Stomach smooth muscle (tissue), 2 donors: Measurements from ENCODE around the gene ADAMTS12.

Source experiments
- H3K27ac ChIP-seq: one replicate; pipeline ENCODE4 v1.7.0; 2013; ENCODE audit warnings: mild to moderate bottlenecking, low read length, inconsistent platforms
- H3K27me3 ChIP-seq, 2 donors: one replicate each; pipeline ENCODE4 v1.7.0; 2013; ENCODE audit warnings: low read length in 2 of 2; ENCODE audit not compliant: insufficient read depth in 2 of 2, control insufficient read depth in 1 of 2
- H3K36me3 ChIP-seq, 2 donors: one replicate each; pipeline ENCODE4 v1.7.0; 2013; ENCODE audit warnings: low read length in 2 of 2; ENCODE audit not compliant: control insufficient read depth in 2 of 2, insufficient read depth in 2 of 2
- H3K4me1 ChIP-seq: one replicate; pipeline ENCODE4 v1.7.0; 2013; ENCODE audit warnings: low read length; ENCODE audit not compliant: control insufficient read depth, insufficient read depth
- H3K4me3 ChIP-seq, 2 donors: one replicate each; pipeline ENCODE4 v1.7.0; 2013; ENCODE audit warnings: low read length in 2 of 2
- H3K9ac ChIP-seq, 2 donors: one replicate each; pipeline ENCODE4 v1.7.0; 2013; ENCODE audit warnings: low read length in 2 of 2, mild to moderate bottlenecking in 1 of 2
- H3K9me3 ChIP-seq, 2 donors: one replicate each; pipeline ENCODE4 v1.7.0; 2013; ENCODE audit warnings: low read length in 2 of 2; ENCODE audit not compliant: control insufficient read depth in 2 of 2
- donor health status: healthy.
- donor health status: Pancreatic carcinoma.

Gene ADAMTS12

GRCh38 chr5:33631786-33632185 lies 260.0 kb downstream of the ADAMTS12 start:
- Histone ChIP-seq H3K9me3 (no peaks in the 10 kb centered on the region), H3K27me3 (no peaks in the 10 kb centered on the region), H3K9ac (no peak overlapping the region), H3K4me1 (no peaks in the 10 kb centered on the region), H3K27ac (no peak overlapping the region), H3K36me3 (peaks cover 5 to 12% of the 10 kb centered on the region in 2 donors), H3K4me3 (no peak overlapping the region)

GRCh38 chr5:33631139-33631538 lies 260.7 kb downstream of the ADAMTS12 start:
- Histone ChIP-seq H3K9ac (no peak overlapping the region), H3K27me3 (no peaks in the 10 kb centered on the region), H3K27ac (no peak overlapping the region), H3K36me3 (peaks cover 8 to 12% of the 10 kb centered on the region in 2 donors), H3K4me3 (no peak overlapping the region), H3K4me1 (no peaks in the 10 kb centered on the region), H3K9me3 (no peaks in the 10 kb centered on the region)

DNA sequence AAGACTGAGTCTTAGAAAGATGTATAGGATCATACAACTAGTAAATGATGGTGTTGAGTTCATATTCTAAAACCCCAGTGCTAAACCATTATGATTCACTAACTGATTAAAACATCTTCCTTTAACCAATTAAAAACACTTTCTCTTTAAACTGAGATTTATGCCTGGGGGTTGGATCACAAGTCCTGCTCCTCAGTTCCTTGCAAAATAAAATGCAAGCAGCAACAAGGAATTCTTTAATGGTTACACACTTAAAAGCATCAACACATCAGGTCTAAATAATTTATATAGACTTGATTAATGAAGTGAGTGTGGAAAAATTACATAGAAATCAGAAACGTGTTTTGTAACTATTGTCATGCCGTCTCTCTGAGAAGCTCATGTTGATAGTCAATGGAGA lies 261.8 kb downstream of the ADAMTS12 start:
- Histone ChIP-seq H3K4me3 (no peak overlapping the region), H3K36me3 (peaks cover 8 to 12% of the 10 kb centered on the region in 2 donors), H3K9me3 (no peaks in the 10 kb centered on the region), H3K9ac (no peak overlapping the region), H3K4me1 (no peaks in the 10 kb centered on the region), H3K27me3 (no peaks in the 10 kb centered on the region), H3K27ac (no peak overlapping the region)

DNA sequence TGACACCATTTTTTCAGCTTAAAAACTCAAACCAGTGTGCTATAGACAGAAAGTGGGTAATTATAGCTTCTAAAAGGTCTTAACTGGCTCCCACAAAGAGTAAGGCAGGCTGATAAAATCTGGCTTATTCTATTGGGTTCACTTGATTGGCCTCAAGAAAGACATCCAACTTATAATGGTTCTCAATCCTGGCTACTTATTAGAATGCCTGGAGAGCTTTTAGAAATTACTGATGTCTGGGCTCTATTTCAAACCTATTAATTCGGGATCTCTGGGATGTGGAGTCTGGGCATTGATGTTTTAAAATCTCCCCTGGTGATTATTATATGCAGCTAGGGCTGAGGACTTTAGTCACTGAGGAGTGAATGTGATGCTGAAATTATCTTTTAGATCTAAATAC lies 263.0 kb downstream of the ADAMTS12 start:
- Histone ChIP-seq H3K4me3 (no peak overlapping the region), H3K36me3 (peaks cover 9 to 14% of the 10 kb centered on the region in 2 donors), H3K27ac (no peak overlapping the region), H3K9ac (no peak overlapping the region), H3K4me1 (no peaks in the 10 kb centered on the region), H3K9me3 (no peaks in the 10 kb centered on the region), H3K27me3 (no peaks in the 10 kb centered on the region)

GRCh38 chr5:33621514-33621913 lies 270.3 kb downstream of the ADAMTS12 start:
- no peak overlapping the region for H3K9ac ChIP-seq
- H3K9me3 ChIP-seq, result no peaks in the 10 kb centered on the region
- H3K4me3 ChIP-seq, result no peak overlapping the region
- no peak overlapping the region for H3K27ac ChIP-seq
- H3K4me1 ChIP-seq, result no peaks in the 10 kb centered on the region
- H3K36me3 ChIP-seq, result peaks cover 6 to 7% of the 10 kb centered on the region in 2 donors
- H3K27me3 ChIP-seq, result no peaks in the 10 kb centered on the region

GRCh38 chr5:33614039-33614438 lies 277.8 kb downstream of the ADAMTS12 start:
- Histone ChIP-seq H3K4me3 (no peak overlapping the region), H3K9me3 (no peaks in the 10 kb centered on the region), H3K27me3 (no peaks in the 10 kb centered on the region), H3K9ac (no peak overlapping the region), H3K27ac (no peak overlapping the region), H3K4me1 (no peaks in the 10 kb centered on the region), H3K36me3 (peaks cover 3 to 5% of the 10 kb centered on the region in 2 donors)

GRCh38 chr5:33612386-33612785 lies 279.4 kb downstream of the ADAMTS12 start:
- Histone ChIP-seq H3K4me1 (no peaks in the 10 kb centered on the region), H3K9ac (no peak overlapping the region), H3K9me3 (no peaks in the 10 kb centered on the region), H3K4me3 (no peak overlapping the region), H3K27me3 (no peaks in the 10 kb centered on the region), H3K27ac (no peak overlapping the region), H3K36me3 (peaks cover 3 to 5% of the 10 kb centered on the region in 2 donors)

DNA sequence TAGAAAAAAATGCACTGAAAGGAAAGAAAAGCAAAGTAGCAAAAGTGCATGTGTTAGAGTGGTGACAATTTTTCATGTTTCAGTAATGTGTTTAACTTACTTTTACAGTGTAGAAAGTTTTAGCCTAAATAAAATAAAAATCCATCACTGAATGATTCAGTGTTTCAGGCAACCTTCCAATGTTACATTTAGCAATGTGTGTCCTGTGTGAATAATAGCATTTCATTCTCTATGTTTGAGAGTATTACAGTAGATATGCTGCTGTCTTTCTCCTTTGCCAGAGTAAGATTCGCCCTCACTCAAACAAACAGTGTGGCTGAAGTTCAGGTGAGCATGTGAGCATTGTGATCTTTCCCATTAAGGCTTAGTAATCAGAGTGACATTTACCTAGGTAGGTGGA lies 279.9 kb downstream of the ADAMTS12 start:
- Histone ChIP-seq H3K4me1 (no peaks in the 10 kb centered on the region), H3K27ac (no peak overlapping the region), H3K9ac (no peak overlapping the region), H3K36me3 (peaks cover 3 to 5% of the 10 kb centered on the region in 2 donors), H3K4me3 (no peak overlapping the region), H3K9me3 (no peaks in the 10 kb centered on the region), H3K27me3 (no peaks in the 10 kb centered on the region)

- Histone ChIP-seq H3K27me3 (no peaks in the 10 kb centered on the region), H3K4me3 (no peak overlapping the region), H3K36me3 (peaks cover 0 to 3% of the 10 kb centered on the region in 2 donors), H3K9me3 (no peaks in the 10 kb centered on the region), H3K4me1 (no peaks in the 10 kb centered on the region), H3K27ac (no peak overlapping the region), H3K9ac (no peak overlapping the region)
These were observed 283.3 kb downstream of the ADAMTS12 start for GRCh38 chr5:33608344-33609041.

- H3K27me3 ChIP-seq, result no peaks in the 10 kb centered on the region
- no peaks in the 10 kb centered on the region for H3K36me3 ChIP-seq
- no peak overlapping the region for H3K9ac ChIP-seq
These were observed 287.3 kb downstream of the ADAMTS12 start for GRCh38 chr5:33604503-33604902.

GRCh38 chr5:33601881-33602280 lies 289.9 kb downstream of the ADAMTS12 start:
- Histone ChIP-seq H3K27me3 (no peaks in the 10 kb centered on the region), H3K9ac (no peak overlapping the region), H3K27ac (no peak overlapping the region), H3K9me3 (no peaks in the 10 kb centered on the region), H3K36me3 (no peaks in the 10 kb centered on the region), H3K4me3 (no peak overlapping the region), H3K4me1 (no peaks in the 10 kb centered on the region)

More at GRCh38 chr5:33604503-33604902, 287.3 kb downstream of the ADAMTS12 start:
- H3K4me1 ChIP-seq, result no peaks in the 10 kb centered on the region
- H3K27ac ChIP-seq, result no peak overlapping the region
- no peaks in the 10 kb centered on the region for H3K9me3 ChIP-seq
- no peak overlapping the region for H3K4me3 ChIP-seq
